ENCODE results near the gene PLEK2. TPM values are rescaled to one million over a fixed set of nuclear protein-coding genes. Genes with fewer than 3 reads are reported as not detected.

Gene PLEK2
- total RNA-seq, 1 experiment from 2014 or later, result 46.0 TPM

Small RNA genes lying within 50 kb of the gene (microRNA-seq; reads per million reads assigned to microRNA genes)
- not detected for gene MIR5694 (ENCODE audit: borderline number of aligned reads, borderline replicate concordance)

Other genes starting within 250 kb of the PLEK2 start
- 0.31 TPM in 1 of 2 replicates, not detected in the other for gene GARIN2, start 222.7 kb downstream of the PLEK2 start, total RNA-seq (2021)
- 73.7 and 94.7 TPM in 2 replicates for gene PALS1, start 170.7 kb downstream of the PLEK2 start, total RNA-seq (2021)
- 62.7 and 67.9 TPM in 2 replicates for gene ATP6V1D, start 52.4 kb downstream of the PLEK2 start, total RNA-seq (2021)
- 144 and 146 TPM in 2 replicates for gene EIF2S1, start 51.8 kb downstream of the PLEK2 start, total RNA-seq (2021)
- 1.2 and 1.6 TPM in 2 replicates for gene TMEM229B, start 76.6 kb upstream of the PLEK2 start, total RNA-seq (2021)
- 13.6 and 18.5 TPM in 2 replicates for gene PLEKHH1, start 121.1 kb upstream of the PLEK2 start, total RNA-seq (2021)
- gene PIGH, start 188.1 kb upstream of the PLEK2 start, total RNA-seq (2021), result 9.8 and 13.0 TPM in 2 replicates
- gene ARG2, start 207.8 kb upstream of the PLEK2 start, total RNA-seq (2021), result 8.6 and 10.2 TPM in 2 replicates